GM21825 (cell line): Measurements from ENCODE around the gene CLIP2.
"Not testable (repeated sequence)": the region's sequence is repeated elsewhere in the genome, so short reads cannot be mapped to it uniquely, and the experiment has no call there.

Source experiments
- ATAC-seq: cut with Tn5 transposase; IDR thresholded peaks from one replicate; pipeline ENCODE4 v1.9.1; 2021; ENCODE audit warnings: mild to moderate bottlenecking, moderate library complexity; ENCODE audit not compliant: unreplicated experiment

CLIP2 gene

GRCh38 chr7:74294191-74294998 lies 5.2 kb downstream of the CLIP2 start:
- ATAC-seq, result no peak

DNA sequence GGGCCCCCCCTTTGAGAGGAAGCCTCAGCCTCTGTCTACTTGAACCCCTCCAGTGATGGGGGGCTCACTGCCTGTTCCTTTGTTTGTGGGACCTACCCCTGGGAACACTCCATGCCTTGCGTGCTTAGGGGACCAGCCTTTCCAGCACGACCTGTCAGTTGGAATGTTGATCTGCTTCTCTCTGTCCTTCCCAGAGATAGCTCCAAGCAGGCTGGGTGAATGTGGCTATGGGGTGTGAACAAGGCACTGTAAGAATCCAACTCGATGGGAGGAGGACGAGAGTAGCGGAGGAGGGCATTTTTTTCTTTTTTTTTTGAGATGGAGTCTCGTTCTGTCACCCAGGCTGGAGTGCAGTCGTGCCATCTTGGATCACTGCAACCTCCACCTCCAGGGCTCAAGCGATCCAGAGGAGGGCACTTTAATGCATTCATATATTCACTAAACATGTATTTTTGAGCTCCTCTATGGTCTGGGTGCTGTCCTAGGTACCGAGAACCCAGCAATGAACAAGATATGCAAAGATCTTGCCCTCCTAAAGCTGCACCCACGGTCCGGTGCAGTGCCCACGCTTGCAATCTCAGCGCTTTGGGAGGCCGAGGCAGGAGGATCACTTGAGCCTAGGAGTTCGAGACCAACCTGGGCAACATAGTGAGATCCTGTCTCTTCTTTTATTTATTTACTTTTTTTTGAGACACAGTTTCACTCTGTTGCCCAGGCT lies 8.5 kb downstream of the CLIP2 start:
- ATAC-seq, result no peak

- ATAC-seq, result no peak
Observed at GRCh38 chr7:74299401-74299800, 10.2 kb downstream of the CLIP2 start.

- no peak for ATAC-seq
Observed at GRCh38 chr7:74300926-74301325, 11.7 kb downstream of the CLIP2 start.

GRCh38 chr7:74302745-74303221 lies 13.6 kb downstream of the CLIP2 start:
- ATAC-seq, result no peak

- no peak for ATAC-seq
Observed at GRCh38 chr7:74304550-74304949, 15.3 kb downstream of the CLIP2 start.

- ATAC-seq, result no peak
Observed at GRCh38 chr7:74306004-74306729, 17.0 kb downstream of the CLIP2 start.

- ATAC-seq, result no peak
Observed at GRCh38 chr7:74306730-74307469, 17.7 kb downstream of the CLIP2 start.

DNA sequence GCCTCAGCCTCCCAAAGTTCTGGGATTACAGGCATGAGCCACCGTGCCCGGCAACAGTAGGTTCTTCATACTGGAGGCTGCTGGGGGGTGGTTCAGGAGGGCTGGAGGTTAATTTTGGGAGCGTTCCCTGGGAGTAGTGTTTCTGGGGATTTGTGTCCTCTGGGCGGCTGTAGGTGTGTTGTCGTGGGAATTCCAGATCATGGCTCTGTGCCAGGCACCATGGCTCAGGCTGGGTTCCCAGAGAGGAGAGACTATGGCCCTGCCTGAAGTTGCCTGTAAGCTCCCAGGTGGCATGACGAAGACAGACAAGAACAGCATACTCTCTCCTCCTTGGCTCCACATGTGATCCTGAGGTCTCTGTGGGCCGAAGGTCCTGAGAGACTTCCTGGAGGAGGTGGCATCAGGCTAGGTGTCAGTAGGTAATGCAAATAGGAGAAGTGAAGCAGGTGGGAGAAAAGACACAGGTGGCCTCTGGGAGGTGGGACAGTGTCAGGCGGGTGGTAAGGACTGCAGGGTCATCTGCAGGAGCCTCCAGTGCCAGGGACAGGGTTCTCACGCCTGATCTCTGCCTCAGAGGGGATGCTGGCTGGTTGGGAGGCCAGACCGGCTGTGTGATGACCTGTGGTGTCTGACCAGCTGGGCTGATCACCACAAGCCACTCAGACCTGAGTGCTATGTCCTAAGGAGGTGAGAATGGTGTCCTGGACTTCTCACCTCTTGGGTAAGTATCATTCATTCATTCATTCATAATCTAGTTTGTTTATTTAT lies 18.7 kb downstream of the CLIP2 start:
- no peak for ATAC-seq

DNA sequence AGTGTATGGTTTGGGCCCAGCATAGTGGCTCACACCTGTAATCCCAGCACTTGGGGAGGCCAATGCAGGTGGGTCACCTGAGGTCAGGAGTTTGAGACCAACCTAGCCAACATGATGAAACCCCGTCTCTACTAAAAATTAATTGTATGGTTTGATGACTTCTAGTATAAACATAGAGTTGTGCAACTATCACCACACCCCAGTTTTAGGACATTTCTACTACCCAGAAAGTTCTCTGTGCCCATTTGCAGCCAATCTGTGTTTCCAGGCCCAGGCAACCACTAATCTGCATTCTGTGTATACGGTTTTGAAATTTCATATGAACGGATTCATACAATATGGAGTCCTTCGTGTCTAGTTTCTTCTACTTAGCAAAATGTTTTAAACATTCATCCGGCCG lies 20.0 kb downstream of the CLIP2 start:
- ATAC-seq, result no peak

- ATAC-seq, result no peak
Observed at GRCh38 chr7:74311305-74311744, 22.1 kb downstream of the CLIP2 start.

GRCh38 chr7:74312418-74313028 lies 23.3 kb downstream of the CLIP2 start:
- no peak for ATAC-seq

- ATAC-seq, result not testable (repeated sequence)
Observed at GRCh38 chr7:74315891-74316290, 26.7 kb downstream of the CLIP2 start.

DNA sequence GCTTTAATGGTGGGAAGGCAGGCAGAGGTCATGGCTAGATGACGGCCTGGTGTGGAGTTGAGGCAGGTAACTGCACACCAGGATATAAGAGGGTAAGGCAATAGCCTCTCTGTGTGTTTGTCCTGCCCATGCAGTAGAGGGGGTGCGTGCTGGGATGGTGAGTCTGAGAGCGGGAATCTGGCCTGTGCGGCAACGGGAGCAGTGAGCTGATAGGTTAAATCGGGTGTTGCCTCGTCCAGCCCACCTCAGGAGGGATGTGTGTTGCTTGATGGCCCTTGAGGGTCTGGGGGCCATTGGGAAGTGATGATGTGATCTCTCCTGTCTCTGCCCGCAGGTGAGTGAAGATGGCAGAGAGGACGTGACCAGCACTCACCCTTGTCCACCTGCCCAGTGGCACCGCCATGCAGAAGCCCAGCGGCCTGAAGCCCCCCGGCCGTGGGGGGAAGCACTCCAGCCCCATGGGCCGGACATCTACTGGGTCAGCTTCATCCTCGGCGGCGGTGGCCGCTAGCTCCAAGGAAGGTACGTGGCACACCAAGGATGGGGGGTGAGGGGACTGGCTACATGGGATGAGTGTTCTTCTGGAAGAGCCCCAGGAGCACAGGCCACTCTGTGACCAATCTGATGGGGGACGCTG lies 28.1 kb downstream of the CLIP2 start:
- no peak for ATAC-seq

DNA sequence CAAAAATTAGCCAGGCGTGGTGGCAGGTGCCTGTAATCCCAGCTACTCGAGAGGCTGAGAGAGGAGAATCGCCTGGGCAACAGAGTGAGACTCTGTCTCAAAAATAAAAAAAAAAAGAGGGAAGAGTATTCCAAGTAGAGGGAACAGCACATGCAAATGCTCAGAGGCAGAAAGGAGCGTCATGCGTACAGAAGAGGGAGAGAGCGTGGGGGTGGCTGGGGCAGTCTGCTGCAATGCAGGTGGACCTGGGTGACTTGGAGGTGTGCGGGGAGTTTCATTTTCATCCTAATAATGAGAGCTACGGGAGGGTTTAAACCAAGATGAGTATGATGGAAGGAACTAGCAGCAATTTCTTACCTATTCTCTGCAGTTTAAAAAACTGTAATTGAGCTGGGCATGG lies 28.8 kb downstream of the CLIP2 start:
- no peak for ATAC-seq

DNA sequence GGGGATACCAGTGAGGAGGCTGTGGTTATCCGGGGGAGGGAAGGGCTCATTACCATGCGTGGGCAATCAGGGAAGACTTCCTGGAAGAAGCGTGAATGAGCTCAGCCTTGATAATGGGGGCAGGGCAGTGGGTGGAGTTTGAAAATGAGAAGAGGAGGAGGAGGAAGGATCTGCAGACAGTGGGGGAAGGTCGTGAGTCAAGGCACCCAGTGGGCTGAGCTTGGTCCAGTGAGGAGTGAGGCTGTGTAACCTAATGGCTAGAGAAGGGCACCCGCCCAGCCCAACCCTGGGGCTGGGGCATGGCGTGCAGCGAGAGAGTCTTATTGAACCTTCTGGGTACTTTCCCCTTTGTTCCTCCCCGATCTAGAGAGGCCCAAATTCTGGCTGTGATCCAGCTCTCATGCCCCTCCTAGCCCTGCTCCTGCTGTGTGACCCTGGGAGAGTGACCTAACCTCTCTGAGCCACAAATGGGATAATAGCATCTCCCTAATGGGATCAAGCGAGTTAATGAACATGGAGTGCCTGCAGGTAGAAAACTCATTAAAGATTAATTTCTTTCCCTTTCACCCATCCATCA lies 31.5 kb downstream of the CLIP2 start:
- ATAC-seq, result no peak

GRCh38 chr7:74322892-74323291 lies 33.7 kb downstream of the CLIP2 start:
- not testable (repeated sequence) for ATAC-seq

DNA sequence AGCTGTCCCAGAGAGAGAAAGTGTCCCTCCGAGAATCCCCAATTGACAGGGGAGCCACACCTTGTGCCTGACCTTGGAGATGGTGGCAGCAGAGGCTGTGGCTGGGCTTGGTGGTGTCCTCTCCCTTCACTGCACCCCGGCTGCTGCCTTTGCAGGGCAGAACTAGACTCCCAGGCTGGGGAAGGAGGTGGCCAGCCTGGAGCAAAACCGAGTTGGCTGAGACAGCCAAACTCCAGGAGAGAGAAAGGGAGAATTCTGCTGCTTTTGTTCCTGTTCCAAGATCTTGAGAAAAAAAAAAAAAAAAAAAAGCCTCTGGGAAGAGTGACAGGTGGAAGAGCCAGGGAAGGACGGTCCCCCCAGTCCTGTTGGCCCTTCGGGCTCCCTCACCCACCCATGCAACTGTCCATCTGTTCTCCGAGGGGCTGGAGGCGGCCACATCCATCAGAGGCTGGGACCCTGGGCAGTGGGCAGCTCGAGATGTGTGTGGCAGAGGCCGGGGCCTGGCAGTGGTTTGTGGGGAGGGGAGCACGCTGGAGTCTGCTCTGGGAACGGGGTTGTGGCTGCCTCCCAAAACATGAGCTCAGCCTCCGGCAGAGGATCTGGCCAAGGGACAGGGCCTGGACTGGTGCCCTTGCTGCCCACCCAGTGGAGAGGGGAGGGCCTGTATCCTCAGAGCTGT lies 35.5 kb downstream of the CLIP2 start:
- no peak for ATAC-seq
